HepG2 (cell line): ENCODE data around the gene FAM228B. TPM values are rescaled to one million over a fixed set of nuclear protein-coding genes. Genes with fewer than 3 reads are reported as not detected.

ENCODE experiments used
- ATAC-seq: fragments of 200-7000 bp; cut with Tn5 transposase; 3 replicates; pipeline ENCODE4 v1.9.1; 2020; ENCODE audit warnings: mild to moderate bottlenecking, moderate library complexity
- BruUV-seq: library from RNA; stranded (reverse); fragments of 400-500 nt; replicated peaks from 2 replicates; lab custom pipeline; 2021; lab: Mats Ljungman, UMichigan
- CTCF ChIA-PET: fragments of 300-600 bp; formaldehyde crosslinking; extraction: SDS; loops from one replicate; lab custom pipeline; 2021; ENCODE audit warnings: low total read pairs, inconsistent platforms, low intra/inter-chr PET ratio; lab: Yijun Ruan, JAX
- POLR2A ChIA-PET: fragments of 350-600 bp; sonication (Branson Sonifier 250); formaldehyde crosslinking; loops from one replicate; lab custom pipeline; 2020; ENCODE audit warnings: antibody characterized with exemption, inconsistent platforms; lab: Yijun Ruan, JAX
- DNase-seq: peaks from one replicate; pipeline ENCODE4 v3.0.0-alpha.2; 2015; ENCODE audit warnings: low spot score
- FAIRE-seq: peaks from 3 replicates; lab custom pipeline; 2011; peaks lifted over from hg19 to GRCh38; lab: Jason Lieb, UNC
- H2AFZ ChIP-seq: one replicate; pipeline ENCODE4 v1.6.1; 2011; ENCODE audit warnings: low read length, inconsistent platforms
- H3K27ac ChIP-seq: fragments of 300-600 bp; 3 replicates; pipeline ENCODE4 v1.8.0; 2011; ENCODE audit warnings: mixed run types, mild to moderate bottlenecking, mixed read lengths, low read length, inconsistent platforms; ENCODE audit not compliant: insufficient read depth; ENCODE audit errors: extremely low read length
- H3K27me3 ChIP-seq, 2 experiments: fragments of 200-600 bp in 1 of 2; 2 replicates in 1 of 2; 3 replicates in 1 of 2; pipeline versions ENCODE4 v1.6.0 to v1.8.0; 2011; ENCODE audit warnings: low read length in 2 of 2, mild to moderate bottlenecking in 2 of 2, moderate library complexity in 2 of 2, inconsistent platforms in 1 of 2; ENCODE audit not compliant: insufficient read depth in 2 of 2, control insufficient read depth in 1 of 2
- H3K36me3 ChIP-seq, 2 experiments: fragments of 200-600 bp in 1 of 2; replicated peaks in 1 of 2; 2 replicates in 1 of 2; 3 replicates in 1 of 2; pipeline versions ENCODE4 v1.5.1 to v1.8.0; 2011; ENCODE audit warnings: low read length in 2 of 2, inconsistent platforms in 1 of 2; ENCODE audit not compliant: insufficient read depth in 2 of 2, control insufficient read depth in 1 of 2
- H3K4me1 ChIP-seq: 2 replicates; pipeline ENCODE4 v1.5.1; 2012; ENCODE audit warnings: low read length, inconsistent platforms; ENCODE audit not compliant: insufficient read depth
- H3K4me2 ChIP-seq: 2 replicates; pipeline ENCODE4 v1.6.0; 2011; ENCODE audit warnings: low read depth, low read length, inconsistent platforms
- H3K4me3 ChIP-seq, 3 experiments: fragments of 200-600 bp in 1 of 3; sonication (generic), shearing (Covaris generic) in 1 of 3; replicated peaks in 1 of 3; 2 replicates each; pipeline ENCODE4 v1.5.1; 2011 to 2016; ENCODE audit warnings: low read length in 3 of 3, inconsistent platforms in 2 of 3, low read depth in 2 of 3, mild to moderate bottlenecking in 2 of 3, control low read depth in 1 of 3, mixed read lengths in 1 of 3; ENCODE audit not compliant: insufficient read depth in 1 of 3
- H3K79me2 ChIP-seq: one replicate; pipeline ENCODE4 v1.6.1; 2011; ENCODE audit warnings: low read length, inconsistent platforms; ENCODE audit not compliant: insufficient read depth
- H3K9ac ChIP-seq: 2 replicates; pipeline ENCODE4 v1.6.0; 2011; ENCODE audit warnings: mild to moderate bottlenecking, low read depth, low read length, inconsistent platforms; ENCODE audit not compliant: insufficient read depth
- H3K9me3 ChIP-seq: 2 replicates; pipeline ENCODE4 v1.5.1; 2012; ENCODE audit warnings: mild to moderate bottlenecking, low read length
- H4K20me1 ChIP-seq: 2 replicates; pipeline ENCODE4 v1.6.0; 2011; ENCODE audit warnings: inconsistent platforms, mild to moderate bottlenecking, low read length, moderate library complexity; ENCODE audit not compliant: insufficient read depth
- BRCA1 ChIP-seq: sonication (generic); formaldehyde crosslinking; IDR thresholded peaks from 2 replicates; pipeline ENCODE4 v1.4.0; 2020; ENCODE audit warnings: missing genetic modification reagents
- CSRNP1 ChIP-seq: sonication (generic); formaldehyde crosslinking; IDR thresholded peaks from 2 replicates; pipeline ENCODE4 v1.8.1; 2023; ENCODE audit warnings: mild to moderate bottlenecking, missing genetic modification reagents
- FOSL2 ChIP-seq: sonication (generic); formaldehyde crosslinking; IDR thresholded peaks from 2 replicates; pipeline ENCODE4 v1.4.0; 2020; ENCODE audit warnings: missing genetic modification reagents
- GATAD1 ChIP-seq: IDR thresholded peaks from 2 replicates; pipeline ENCODE4 v1.6.1; 2016; ENCODE audit warnings: missing genetic modification reagents, missing compliant biosample characterization
- HES4 ChIP-seq: sonication (generic); formaldehyde crosslinking; IDR thresholded peaks from 2 replicates; pipeline ENCODE4 v1.9.0; 2021; ENCODE audit warnings: mild to moderate bottlenecking, missing genetic modification reagents, borderline replicate concordance
- MXD1 ChIP-seq: sonication (generic); formaldehyde crosslinking; IDR thresholded peaks from 2 replicates; pipeline ENCODE4 v1.4.0; 2020; ENCODE audit warnings: mild to moderate bottlenecking, missing genetic modification reagents
- NFE2 ChIP-seq: sonication (generic); formaldehyde crosslinking; IDR thresholded peaks from 2 replicates; pipeline ENCODE4 v1.4.0; 2020; ENCODE audit warnings: missing genetic modification reagents
- NFYC ChIP-seq: IDR thresholded peaks from 2 replicates; pipeline ENCODE4 v1.6.1; 2016; ENCODE audit warnings: missing genetic modification reagents, missing compliant biosample characterization
- PRMT3 ChIP-seq: sonication (generic); formaldehyde crosslinking; IDR thresholded peaks from 2 replicates; pipeline ENCODE4 v1.8.1; 2022; ENCODE audit warnings: low read depth, mild to moderate bottlenecking, moderate library complexity, missing genetic modification reagents, borderline replicate concordance
- RFX1 ChIP-seq: fragments of 450-650 bp; IDR thresholded peaks from 2 replicates; pipeline ENCODE4 v1.6.1; 2017
- RFX5 ChIP-seq: IDR thresholded peaks from 2 replicates; pipeline ENCODE4 v1.6.1; 2011; ENCODE audit warnings: low read depth, low read length, improper control_type of control experiment
- SMAD1 ChIP-seq: sonication (generic); formaldehyde crosslinking; IDR thresholded peaks from 2 replicates; pipeline ENCODE4 v1.4.0; 2020; ENCODE audit warnings: missing genetic modification reagents, low read depth, mild to moderate bottlenecking, borderline replicate concordance
- TEAD3 ChIP-seq: optimal IDR thresholded peaks from 2 replicates; pipeline ENCODE3; 2016; ENCODE audit warnings: borderline replicate concordance
- TP53 ChIP-seq: sonication (generic); formaldehyde crosslinking; conservative IDR thresholded peaks from 2 replicates; pipeline ENCODE4 v1.4.0; 2020; ENCODE audit warnings: missing genetic modification reagents
- ZBTB8A ChIP-seq: sonication (generic); formaldehyde crosslinking; IDR thresholded peaks from 2 replicates; pipeline ENCODE4 v1.4.0; 2020; ENCODE audit warnings: mild to moderate bottlenecking, low read depth, missing genetic modification reagents, borderline replicate concordance
- ZNF138 ChIP-seq: sonication (generic); formaldehyde crosslinking; IDR thresholded peaks from 2 replicates; pipeline ENCODE4 v1.5.0; 2020; ENCODE audit warnings: mild to moderate bottlenecking, low read depth, missing genetic modification reagents
- ZNF253 ChIP-seq: sonication (generic); formaldehyde crosslinking; IDR thresholded peaks from 2 replicates; pipeline ENCODE4 v1.8.0; 2022; ENCODE audit warnings: mild to moderate bottlenecking, missing genetic modification reagents, borderline replicate concordance
- ZNF546 ChIP-seq: sonication (generic); formaldehyde crosslinking; conservative IDR thresholded peaks from 2 replicates; pipeline ENCODE4 v1.8.1; 2023; ENCODE audit warnings: mild to moderate bottlenecking, missing genetic modification reagents
- ZNF557 ChIP-seq: sonication (generic); formaldehyde crosslinking; IDR thresholded peaks from 2 replicates; pipeline ENCODE4 v1.4.0; 2020; ENCODE audit warnings: missing genetic modification reagents
- ZNF652 ChIP-seq: IDR thresholded peaks from 2 replicates; pipeline ENCODE4 v1.6.1; 2016; ENCODE audit warnings: low read depth, borderline replicate concordance
- ZNF747 ChIP-seq: sonication (generic); formaldehyde crosslinking; IDR thresholded peaks from 2 replicates; pipeline ENCODE4 v1.8.1; 2023; ENCODE audit warnings: missing genetic modification reagents, mild to moderate bottlenecking, borderline replicate concordance
- ZNF792 ChIP-seq: IDR thresholded peaks from 2 replicates; pipeline ENCODE4 v1.6.1; 2016
- in situ Hi-C: cut with HindIII; loops from 2 replicates; pipeline ENCODE4 v1.10.0; 2017; ENCODE audit warnings: low pct_unique_long_range_greater_than_20kb; ENCODE audit not compliant: extremely low pct_ligation_motif_present
- intact Hi-C: fragments of 100-400 bp; cut with micrococcal nuclease; formaldehyde crosslinking; loops from one replicate; pipeline ENCODE4 v1.10.0; 2022; ENCODE audit not compliant: unreplicated experiment
- polyA plus RNA-seq, 8 experiments: library from polyadenylated mRNA; depleted of rRNA in 3 of 8; stranded (reverse) in 7 of 8; unstranded in 1 of 8; fragments of >200 nt; fragmentation: Illumina TruSeq in 4 of 8; extraction: Trizol in 4 of 8; gene quantifications; 2 replicates each; pipeline versions ENCODE4 v1.2.1 to v1.2.3, GENCODE V29; 2011 to 2016; ENCODE audit warnings: low read depth in 4 of 8, missing spikeins in 1 of 8, mixed read lengths in 1 of 8; ENCODE audit not compliant: insufficient read depth in 1 of 8
- total RNA-seq, 5 experiments: library from RNA; depleted of rRNA; stranded (reverse); fragments of >200 nt; fragmentation: Illumina TruSeq; extraction: Trizol; gene quantifications; 2 replicates each; pipeline ENCODE4 v1.2.3, GENCODE V29; 2016; ENCODE audit warnings: low read depth in 1 of 5

Gene FAM228B
- total and polyA plus RNA-seq, 2 of the 13 experiments (the other 11 are each of a cell fraction or from before 2014, with no cell fraction given), result 0.79 to 1.1 TPM

- no peak for TF ChIP-seq ZNF747 (CRISPR knock-in tag)
- TF ChIP-seq RFX5, result no peak
- no peak for TF ChIP-seq NFYC (CRISPR knock-in tag)
- no peak for TF ChIP-seq RFX1
- TF ChIP-seq TEAD3, result no peak
- TF ChIP-seq ZNF652 (CRISPR knock-in tag), result no peak
- TF ChIP-seq, all 625 proteins: peak for 0
Observed at GRCh38 chr2:24176326-24176725, 53.1 kb downstream of the FAM228B start (continued).

GRCh38 chr2:24179683-24180082 lies 56.4 kb downstream of the FAM228B start:
- no peak for TF ChIP-seq HES4 (CRISPR knock-in tag)
- no peak for TF ChIP-seq ZBTB8A (CRISPR knock-in tag)
- TF ChIP-seq BRCA1 (CRISPR knock-in tag), result no peak
- TF ChIP-seq PRMT3 (CRISPR knock-in tag), result no peak
- no peak for TF ChIP-seq ZNF557 (CRISPR knock-in tag)
- no peak for TF ChIP-seq NFE2
- no peak for TF ChIP-seq ZNF546 (CRISPR knock-in tag)
- TF ChIP-seq MXD1 (CRISPR knock-in tag), result no peak
- no peak for TF ChIP-seq ZNF253 (CRISPR knock-in tag)
- no peak for TF ChIP-seq ZNF792
- no peak for TF ChIP-seq ZNF138
- TF ChIP-seq GATAD1 (CRISPR knock-in tag), result no peak
- no peak for TF ChIP-seq FOSL2 (CRISPR knock-in tag)
- no peak for TF ChIP-seq TP53 (CRISPR knock-in tag)
- no peak for TF ChIP-seq CSRNP1 (CRISPR knock-in tag)
- TF ChIP-seq SMAD1 (CRISPR knock-in tag), result no peak
- Histone ChIP-seq H3K4me2 (no peak overlapping the region), H3K27me3 (peaks cover 0 to 8% of the 10 kb centered on the region in 2 experiments; a peak in 2 of 5 replicates), H3K79me2 (no peaks in the 10 kb centered on the region), H2AFZ (no peak overlapping the region), H3K4me1 (peaks cover 18% of the 10 kb centered on the region), H3K4me3 (no peak overlapping the region), H3K9me3 (no peaks in the 10 kb centered on the region), H3K9ac (no peak overlapping the region), H3K27ac (no peak overlapping the region), H4K20me1 (no peaks in the 10 kb centered on the region), H3K36me3 (no peaks in the 10 kb centered on the region)
- DNase-seq, result no peak
- intact Hi-C loops, result no loop called here
- ChIA-PET POLR2A (no interaction called here), CTCF (no interaction called here)
- in situ Hi-C loops, result no loop called here
- no peak for FAIRE-seq
- ATAC-seq, result no peak
- BruUV-seq, result no TSS peak
